ENCODE results near the gene SLC1A1.
"Not testable (repeated sequence)": the region's sequence is repeated elsewhere in the genome, so short reads cannot be mapped to it uniquely, and the experiment has no call there.

The SLC1A1 gene

GRCh38 chr9:4507306-4508130 lies 17.2 kb downstream of the SLC1A1 start:
- no peak for DNase-seq

- DNase-seq = no peak
These were observed 18.1 kb downstream of the SLC1A1 start for GRCh38 chr9:4508246-4508906.

GRCh38 chr9:4508907-4509589 lies 18.8 kb downstream of the SLC1A1 start:
- DNase-seq = no peak

GRCh38 chr9:4509590-4509984 lies 19.3 kb downstream of the SLC1A1 start:
- no peak for DNase-seq

GRCh38 chr9:4510546-4511322 lies 20.5 kb downstream of the SLC1A1 start:
- no peak for DNase-seq

- DNase-seq = no peak
These were observed 24.2 kb downstream of the SLC1A1 start for GRCh38 chr9:4514252-4515128.

GRCh38 chr9:4515958-4516375 lies 25.7 kb downstream of the SLC1A1 start:
- no peak for DNase-seq

GRCh38 chr9:4517274-4517673 lies 27.0 kb downstream of the SLC1A1 start:
- no peak for DNase-seq

- DNase-seq = no peak
These were observed 29.3 kb downstream of the SLC1A1 start for GRCh38 chr9:4519604-4520003.

- DNase-seq = no peak
These were observed 29.8 kb downstream of the SLC1A1 start for GRCh38 chr9:4520055-4520454.

- no peak for DNase-seq
These were observed 40.1 kb downstream of the SLC1A1 start for GRCh38 chr9:4530375-4530774.

- not testable (repeated sequence) for DNase-seq
These were observed 40.6 kb downstream of the SLC1A1 start for GRCh38 chr9:4530831-4531230.

- not testable (repeated sequence) for DNase-seq
These were observed 41.1 kb downstream of the SLC1A1 start for GRCh38 chr9:4531355-4531754.

GRCh38 chr9:4533881-4534280 lies 43.6 kb downstream of the SLC1A1 start:
- DNase-seq = not testable (repeated sequence)

- not testable (repeated sequence) for DNase-seq
These were observed 45.9 kb downstream of the SLC1A1 start for GRCh38 chr9:4536196-4536595.

GRCh38 chr9:4537581-4537980 lies 47.3 kb downstream of the SLC1A1 start:
- no peak for DNase-seq

GRCh38 chr9:4538107-4538506 lies 47.8 kb downstream of the SLC1A1 start:
- DNase-seq = no peak

- DNase-seq = no peak
These were observed 48.4 kb downstream of the SLC1A1 start for GRCh38 chr9:4538621-4539020.

GRCh38 chr9:4540425-4540824 lies 50.2 kb downstream of the SLC1A1 start:
- no peak for DNase-seq

- no peak for DNase-seq
These were observed 51.0 kb downstream of the SLC1A1 start for GRCh38 chr9:4541281-4541680.

GRCh38 chr9:4541856-4542255 lies 51.6 kb downstream of the SLC1A1 start:
- DNase-seq = no peak

GRCh38 chr9:4544714-4545113 lies 54.4 kb downstream of the SLC1A1 start:
- DNase-seq = not testable (repeated sequence)
